ENCODE data around the gene RNF217. TPM values are rescaled to one million over a fixed set of nuclear protein-coding genes. Genes with fewer than 3 reads are reported as not detected.

RNF217 gene
- total RNA-seq, 1 experiment from 2014 or later: 12.8 TPM

DNA sequence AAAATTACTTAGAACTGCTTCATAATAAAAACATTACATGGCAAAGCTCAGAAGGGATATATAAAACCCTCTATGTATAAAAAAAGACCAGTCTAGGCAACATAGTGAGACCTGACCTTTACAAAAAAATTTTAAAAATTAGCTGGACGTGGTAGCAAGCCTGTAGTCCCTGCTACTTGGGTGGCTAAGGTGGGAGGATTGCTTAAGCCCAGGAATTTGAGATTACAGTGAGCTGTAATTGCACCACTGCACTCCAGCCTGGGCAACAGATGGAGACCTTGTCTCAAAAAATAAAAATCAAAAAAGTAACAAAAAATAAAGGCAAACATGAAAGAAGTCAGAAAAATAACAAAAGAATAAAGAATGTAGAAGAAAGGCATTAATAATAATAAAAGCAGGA lies 169.8 kb downstream of the RNF217 start:
- in situ Hi-C loops (cut with HindIII; ENCODE audit: low pct_unique_long_range_greater_than_20kb, low sequenced_read_pairs): no loop called here
- DNase-seq (ENCODE audit: low read depth): no peak

DNA sequence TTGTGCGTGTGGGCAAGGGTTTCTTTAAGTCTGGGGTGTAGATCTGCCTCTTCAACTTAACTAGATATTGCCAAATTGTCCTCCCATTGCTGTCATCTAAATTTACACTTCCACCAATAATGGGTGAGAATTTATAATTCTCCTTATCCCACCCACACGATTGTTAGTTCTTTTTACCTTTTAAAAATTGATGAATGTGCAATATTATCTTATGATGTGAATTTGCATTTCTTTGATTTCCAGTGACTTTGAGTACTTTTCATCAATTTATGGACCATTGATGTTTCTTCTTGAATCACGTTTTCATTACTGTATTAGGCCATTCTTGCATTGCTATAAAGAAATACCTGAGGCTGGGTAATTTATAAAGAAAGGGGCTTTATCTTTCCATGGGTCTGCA lies 174.1 kb downstream of the RNF217 start:
- DNase-seq (ENCODE audit: low read depth): no peak
- in situ Hi-C loops (cut with HindIII; ENCODE audit: low pct_unique_long_range_greater_than_20kb, low sequenced_read_pairs): no loop called here

DNA sequence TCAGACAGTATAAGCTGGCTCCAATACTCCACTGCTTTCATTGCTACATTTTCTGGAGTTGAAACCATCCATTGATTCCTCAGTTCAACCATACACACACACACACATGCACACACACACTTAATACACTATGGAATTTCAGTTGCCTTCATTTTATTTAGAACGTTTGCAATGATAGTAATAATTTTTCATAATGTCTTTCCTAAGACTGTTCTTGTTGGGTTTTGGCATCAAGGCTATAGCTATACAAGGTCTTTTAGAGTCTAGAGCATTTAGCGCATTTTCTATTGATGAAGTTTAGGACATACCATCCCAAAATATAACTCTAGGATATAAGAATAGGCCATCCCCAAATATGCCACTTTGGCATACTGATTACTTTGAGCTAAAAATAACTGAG lies 175.8 kb downstream of the RNF217 start:
- in situ Hi-C loops (cut with HindIII; ENCODE audit: low pct_unique_long_range_greater_than_20kb, low sequenced_read_pairs): no loop called here

DNA sequence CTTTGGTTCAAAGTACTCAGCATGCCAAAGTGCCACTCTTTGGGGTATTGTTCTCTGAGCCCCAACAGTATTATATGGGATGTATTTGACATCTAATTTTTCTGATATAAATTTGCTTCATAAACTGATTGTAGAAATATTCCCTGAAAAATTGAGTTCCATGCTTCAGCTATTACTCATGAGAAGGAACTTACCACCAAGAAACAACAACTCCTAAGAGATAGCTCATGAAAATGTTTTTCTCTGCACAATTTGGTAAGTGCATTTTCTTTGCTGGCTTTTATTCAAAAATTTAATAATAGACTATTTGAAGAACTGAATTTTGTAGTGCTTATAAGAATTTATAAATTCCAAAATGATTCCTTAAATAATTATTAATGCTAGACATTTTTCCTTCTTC lies 178.6 kb downstream of the RNF217 start:
- no peak for DNase-seq (ENCODE audit: low read depth)
- in situ Hi-C loops (cut with HindIII; ENCODE audit: low pct_unique_long_range_greater_than_20kb, low sequenced_read_pairs): no loop called here

More for the DNA sequence above, 175.8 kb downstream of the RNF217 start:
- no peak for DNase-seq (ENCODE audit: low read depth)

Other genes with a start within 250 kb of the RNF217 start
- gene TPD52L1, start 191.3 kb downstream of the RNF217 start, total RNA-seq (2014; rRNA removed; shearing (Covaris generic); ENCODE audit: low replicate concordance): 328 and 365 TPM in 2 replicates